Measurements from ENCODE around the gene SPATA13. TPM values are rescaled to one million over a fixed set of nuclear protein-coding genes. Genes with fewer than 3 reads are reported as not detected.
A peak's percentile ranks its signal among the peaks of the same experiment; 100 is the strongest.

Gene SPATA13
- total RNA-seq, 1 experiment from 2014 or later, result 43.0 TPM

GRCh38 chr13:24356270-24356669, 195.8 kb downstream of the SPATA13 start:
- Histone ChIP-seq H3K9me3 (ENCODE audit: low read length) (no peaks in the 10 kb centered on the region), H3K9me2 (replicated peaks; ENCODE audit: low read length) (no peaks in the 10 kb centered on the region), H3K79me2 (ENCODE audit: low read length) (no peaks in the 10 kb centered on the region), H3K36me3 (ENCODE audit: low read depth, low read length) (no peaks in the 10 kb centered on the region), H3K4me2 (ENCODE audit: low read length) (no peak overlapping the region), H3K4me3 (ENCODE audit: low read length) (no peak overlapping the region), H3K9ac (ENCODE audit: low read length) (no peak overlapping the region), H4K20me1 (ENCODE audit: low read length) (no peaks in the 10 kb centered on the region), H3K27ac (ENCODE audit: low read length) (no peak overlapping the region), H3K4me1 (ENCODE audit: insufficient read depth, low read length) (no peaks in the 10 kb centered on the region), H2AFZ (ENCODE audit: low read length) (no peak overlapping the region), H3F3A (ENCODE audit: low read length, unreplicated experiment) (no peaks in the 10 kb centered on the region), H3K27me3 (ENCODE audit: low read length) (no peaks in the 10 kb centered on the region)
- no TSS peak for BruUV-seq (replicated peaks)
- ChIA-PET CTCF (no interaction called here), POLR2A (ENCODE audit: unreplicated experiment) (no interaction called here)
- DNase-seq (no peak), ATAC-seq (no peak)
- TF ChIP-seq EZH2 (IDR thresholded peaks at IDR 0.05; ENCODE audit: low read length, unreplicated experiment) (no peak), EZH2phosphoT487 (IDR thresholded peaks at IDR 0.05; ENCODE audit: borderline replicate concordance, low read length) (no peak), CTCF (conservative IDR thresholded peaks at IDR 0.05; ENCODE audit: low read depth, low read length) (no peak)
- intact Hi-C loops (cut with micrococcal nuclease), result no loop called here

Small RNA genes within 50 kb of the gene (microRNA-seq; reads per million reads assigned to microRNA genes)
- 5.8 reads per million, percentile 26 among the genes with 10 or more reads in this experiment for gene MIR2276 (ENCODE audit: unreplicated experiment)

Other genes starting within 250 kb of the SPATA13 start
- gene C1QTNF9, start 148.9 kb downstream of the SPATA13 start, total RNA-seq (2014; rRNA removed), result 0.11 TPM in 1 of 2 replicates, not detected in the other

Data from PC-3 (cell line).